ENCODE data around the gene YPEL3. TPM values are rescaled to one million over a fixed set of nuclear protein-coding genes. Genes with fewer than 3 reads are reported as not detected.

The YPEL3 gene
- total RNA-seq, 1 donor from 2014 or later: 57.9 TPM

DNA sequence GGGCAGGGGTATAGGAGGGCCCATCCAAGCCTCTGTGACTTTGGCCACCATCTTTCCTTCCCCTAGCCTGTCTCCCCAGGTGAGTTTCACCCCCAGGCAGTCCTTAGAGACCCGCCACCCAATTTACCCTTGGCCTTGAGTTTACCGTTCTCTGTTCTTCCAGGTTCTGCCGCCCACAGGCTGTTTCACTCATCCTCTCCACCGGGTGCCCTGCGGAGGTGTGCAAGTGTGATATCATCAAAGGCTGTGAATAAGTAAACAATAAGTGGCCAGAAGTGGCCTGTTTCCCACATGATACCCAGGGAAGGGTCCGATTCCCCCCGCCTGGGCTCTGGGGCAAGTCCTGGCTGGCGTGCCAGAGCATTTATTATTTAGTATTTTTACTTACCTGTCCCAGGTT lies 49.8 kb downstream of the YPEL3 start:
- TF ChIP-seq, protein P1, sequence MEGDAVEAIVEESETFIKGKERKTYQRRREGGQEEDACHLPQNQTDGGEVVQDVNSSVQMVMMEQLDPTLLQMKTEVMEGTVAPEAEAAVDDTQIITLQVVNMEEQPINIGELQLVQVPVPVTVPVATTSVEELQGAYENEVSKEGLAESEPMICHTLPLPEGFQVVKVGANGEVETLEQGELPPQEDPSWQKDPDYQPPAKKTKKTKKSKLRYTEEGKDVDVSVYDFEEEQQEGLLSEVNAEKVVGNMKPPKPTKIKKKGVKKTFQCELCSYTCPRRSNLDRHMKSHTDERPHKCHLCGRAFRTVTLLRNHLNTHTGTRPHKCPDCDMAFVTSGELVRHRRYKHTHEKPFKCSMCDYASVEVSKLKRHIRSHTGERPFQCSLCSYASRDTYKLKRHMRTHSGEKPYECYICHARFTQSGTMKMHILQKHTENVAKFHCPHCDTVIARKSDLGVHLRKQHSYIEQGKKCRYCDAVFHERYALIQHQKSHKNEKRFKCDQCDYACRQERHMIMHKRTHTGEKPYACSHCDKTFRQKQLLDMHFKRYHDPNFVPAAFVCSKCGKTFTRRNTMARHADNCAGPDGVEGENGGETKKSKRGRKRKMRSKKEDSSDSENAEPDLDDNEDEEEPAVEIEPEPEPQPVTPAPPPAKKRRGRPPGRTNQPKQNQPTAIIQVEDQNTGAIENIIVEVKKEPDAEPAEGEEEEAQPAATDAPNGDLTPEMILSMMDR (IDR thresholded peaks at IDR 0.05; ENCODE audit: partially characterized antibody, unreplicated experiment): no peak
- Mint-ChIP-seq H3K27me3 (ENCODE audit: unreplicated experiment) (peaks cover 3% of the 10 kb centered on the region), H3K27ac (ENCODE audit: unreplicated experiment) (no peak overlapping the region), H3K9me3 (ENCODE audit: unreplicated experiment) (peaks cover 5% of the 10 kb centered on the region), H3K4me1 (ENCODE audit: low read depth, unreplicated experiment) (peaks cover 2% of the 10 kb centered on the region), H3K4me3 (ENCODE audit: unreplicated experiment) (no peak overlapping the region), H3K36me3 (ENCODE audit: unreplicated experiment) (no peaks in the 10 kb centered on the region)
- DNase-seq: no peak

Other genes with a start within 250 kb of the YPEL3 start
- gene CDIPT, start 233.0 kb downstream of the YPEL3 start, total RNA-seq (ENCODE audit: unreplicated experiment): 71.0 TPM
- gene SEZ6L2, start 196.7 kb downstream of the YPEL3 start, total RNA-seq (ENCODE audit: unreplicated experiment): 176 TPM
- 56.4 TPM for gene ASPHD1, start 195.7 kb downstream of the YPEL3 start, total RNA-seq (ENCODE audit: unreplicated experiment)
- 18.4 TPM for gene KCTD13, start 170.0 kb downstream of the YPEL3 start, total RNA-seq (ENCODE audit: unreplicated experiment)
- gene TMEM219, start 134.1 kb downstream of the YPEL3 start, total RNA-seq (ENCODE audit: unreplicated experiment): 88.0 TPM
- 58.5 TPM for gene TAOK2, start 122.3 kb downstream of the YPEL3 start, total RNA-seq (ENCODE audit: unreplicated experiment)
- gene HIRIP3, start 100.6 kb downstream of the YPEL3 start, total RNA-seq (ENCODE audit: unreplicated experiment): 12.2 TPM
- 71.4 TPM for gene INO80E, start 100.0 kb downstream of the YPEL3 start, total RNA-seq (ENCODE audit: unreplicated experiment)
- gene DOC2A, start 85.2 kb downstream of the YPEL3 start, total RNA-seq (ENCODE audit: unreplicated experiment): 4.2 TPM
- gene C16orf92, start 73.0 kb downstream of the YPEL3 start, total RNA-seq (ENCODE audit: unreplicated experiment): not detected
- gene TLCD3B, start 64.9 kb downstream of the YPEL3 start, total RNA-seq (ENCODE audit: unreplicated experiment): 253 TPM
- gene ALDOA, start 30.5 kb downstream of the YPEL3 start, total RNA-seq (ENCODE audit: unreplicated experiment): 437 TPM
- gene PPP4C, start 20.2 kb downstream of the YPEL3 start, total RNA-seq (ENCODE audit: unreplicated experiment): 124 TPM
- gene TBX6, start 4.3 kb downstream of the YPEL3 start, total RNA-seq (ENCODE audit: unreplicated experiment): 0.86 TPM
- gene GDPD3, start 17.3 kb upstream of the YPEL3 start, total RNA-seq (ENCODE audit: unreplicated experiment): 4.9 TPM
- 63.0 TPM for gene MAPK3, start 27.0 kb upstream of the YPEL3 start, total RNA-seq (ENCODE audit: unreplicated experiment)
- gene CORO1A, start 87.4 kb upstream of the YPEL3 start, total RNA-seq (ENCODE audit: unreplicated experiment): 75.2 TPM
- gene BOLA2B, start 97.5 kb upstream of the YPEL3 start, total RNA-seq (ENCODE audit: unreplicated experiment): 74.6 TPM
- 16.6 TPM for gene SLX1A, start 97.7 kb upstream of the YPEL3 start, total RNA-seq (ENCODE audit: unreplicated experiment)
- gene SULT1A3, start 103.0 kb upstream of the YPEL3 start, total RNA-seq (ENCODE audit: unreplicated experiment): 15.8 TPM
- 27.5 TPM for gene NPIPB13, start 152.3 kb upstream of the YPEL3 start, total RNA-seq (ENCODE audit: unreplicated experiment)